H1 (cell line): ENCODE measurements around the gene TRIM15. TPM values are rescaled to one million over a fixed set of nuclear protein-coding genes. Genes with fewer than 3 reads are reported as not detected.

ENCODE experiments used
- ATF2 ChIP-seq: IDR thresholded peaks from 2 replicates; pipeline ENCODE4 v1.6.1; 2012; ENCODE audit warnings: low read length, inconsistent platforms
- BCL11A ChIP-seq, 2 experiments: IDR thresholded peaks; one replicate each; pipeline ENCODE4 v1.6.1; 2011; ENCODE audit warnings: low read depth in 2 of 2, low read length in 2 of 2, mild to moderate bottlenecking in 2 of 2
- BRCA1 ChIP-seq: IDR thresholded peaks from 2 replicates; pipeline ENCODE4 v1.6.1; 2012; ENCODE audit warnings: low read depth, low read length, improper control_type of control experiment
- CHD1 ChIP-seq: IDR thresholded peaks from 2 replicates; pipeline ENCODE4 v1.6.1; 2012; ENCODE audit warnings: low read depth, low read length, improper control_type of control experiment
- CHD2 ChIP-seq: IDR thresholded peaks from 2 replicates; pipeline ENCODE4 v1.6.1; 2012; ENCODE audit warnings: low read length, improper control_type of control experiment
- E2F6 ChIP-seq: IDR thresholded peaks from 2 replicates; pipeline ENCODE4 v1.6.1; 2012; ENCODE audit warnings: inconsistent platforms
- EZH2 ChIP-seq: fragments of 200-600 bp; sonication (generic); IDR thresholded peaks from 2 replicates; pipeline ENCODE4 v1.7.1; 2012; ENCODE audit warnings: low read depth, mild to moderate bottlenecking, moderate library complexity, low read length, inconsistent platforms; ENCODE audit not compliant: severe bottlenecking
- GABPA ChIP-seq: IDR thresholded peaks from 2 replicates; pipeline ENCODE4 v1.6.1; 2011; ENCODE audit warnings: mild to moderate bottlenecking, low read length, moderate library complexity, borderline replicate concordance; ENCODE audit not compliant: insufficient read depth
- KDM4A ChIP-seq: IDR thresholded peaks from one replicate; pipeline ENCODE4 v1.7.1; 2012; ENCODE audit warnings: low read depth, mild to moderate bottlenecking, moderate library complexity, low read length, inconsistent platforms; ENCODE audit not compliant: severe bottlenecking
- PHF8 ChIP-seq: fragments of 200-600 bp; sonication (generic); conservative IDR thresholded peaks from 2 replicates; pipeline ENCODE4 v1.7.1; 2012; ENCODE audit warnings: low read depth, mild to moderate bottlenecking, inconsistent platforms, low read length, moderate library complexity
- POLR2A ChIP-seq, 2 experiments: IDR thresholded peaks; 1 replicate in 1 of 2; 2 replicates in 1 of 2; pipeline ENCODE4 v1.6.1; 2011; ENCODE audit warnings: low read depth in 2 of 2, low read length in 2 of 2, mild to moderate bottlenecking in 2 of 2; ENCODE audit errors: control extremely low read depth in 1 of 2
- RAD21 ChIP-seq, 2 experiments: IDR thresholded peaks in 1 of 2; conservative IDR thresholded peaks in 1 of 2; 2 replicates each; pipeline ENCODE4 v1.6.1; 2011; ENCODE audit warnings: low read depth in 2 of 2, low read length in 2 of 2, improper control_type of control experiment in 1 of 2, inconsistent platforms in 1 of 2, mild to moderate bottlenecking in 1 of 2, moderate library complexity in 1 of 2
- RBBP5 ChIP-seq: IDR thresholded peaks from 2 replicates; pipeline ENCODE4 v1.7.1; 2012; ENCODE audit warnings: low read depth, mild to moderate bottlenecking, inconsistent platforms, low read length, moderate library complexity, borderline replicate concordance
- RNF2 ChIP-seq: fragments of 200-900, 300-1000 bp; sonication (generic); IDR thresholded peaks from 2 replicates; pipeline ENCODE4 v1.7.1; 2016; ENCODE audit warnings: borderline replicate concordance, low read depth, mild to moderate bottlenecking, antibody characterized with exemption, low read length; ENCODE audit not compliant: poor library complexity, severe bottlenecking; ENCODE audit errors: missing control alignments
- RXRA ChIP-seq: IDR thresholded peaks from 2 replicates; pipeline ENCODE4 v1.6.1; 2011; ENCODE audit warnings: low read depth, mild to moderate bottlenecking, low read length, moderate library complexity; ENCODE audit not compliant: insufficient read depth
- SAP30 ChIP-seq: fragments of 300-600 bp; sonication (generic); IDR thresholded peaks from 2 replicates; pipeline ENCODE4 v1.7.1; 2012; ENCODE audit warnings: low read length, moderate library complexity, mild to moderate bottlenecking, inconsistent platforms; ENCODE audit not compliant: insufficient read depth, insufficient replicate concordance
- SIN3A ChIP-seq, 2 experiments: IDR thresholded peaks in 1 of 2; conservative IDR thresholded peaks in 1 of 2; 2 replicates each; pipeline ENCODE4 v1.6.1; 2011 to 2012; ENCODE audit warnings: low read length in 2 of 2, improper control_type of control experiment in 1 of 2, low read depth in 1 of 2, mild to moderate bottlenecking in 1 of 2
- SRF ChIP-seq: IDR thresholded peaks from 2 replicates; pipeline ENCODE4 v1.6.1; 2011; ENCODE audit warnings: mild to moderate bottlenecking, low read depth, low read length, moderate library complexity
- YY1 ChIP-seq: IDR thresholded peaks from 2 replicates; pipeline ENCODE4 v1.6.1; 2011; ENCODE audit warnings: low read depth, mild to moderate bottlenecking, low read length
- ZNF274 ChIP-seq: IDR thresholded peaks from 2 replicates; pipeline ENCODE4 v1.7.0; 2012; ENCODE audit warnings: low read length, borderline replicate concordance; ENCODE audit errors: extremely low read depth
- polyA plus RNA-seq, 7 experiments: library from polyadenylated mRNA; depleted of rRNA in 3 of 7; stranded (reverse) in 5 of 7; unstranded in 2 of 7; fragments of >200 nt in 5 of 7; fragments of 200-250 nt in 2 of 7; gene quantifications; 1 replicate in 5 of 7; 2 replicates in 1 of 7; 4 replicates in 1 of 7; pipeline versions ENCODE4 v1.2.1 to v1.2.3, GENCODE V29; 2011 to 2013; ENCODE audit warnings: missing spikeins in 2 of 7, mixed read lengths in 2 of 7
- total RNA-seq: library from RNA; stranded (reverse); fragmentation: NEBNext Ultra II Directional; extraction: Animal tissue kit (Norgen Biotek cat#: 25700); gene quantifications from 2 replicates; pipeline ENCODE4 v1.2.1, GENCODE V29; 2021

Gene TRIM15
- total and polyA plus RNA-seq, 2 of the 8 experiments (the other 6 are each of a cell fraction or from before 2014, with no cell fraction given), result 0.18 to 0.48 TPM

GRCh38 chr6:30212865-30213666 is 49.7 kb downstream of the TRIM15 start, which contains the start of gene TRIM26 (continued):
- TF ChIP-seq RNF2 (no peak), RAD21 (IDR thresholded peaks at IDR 0.05 in 1 of 2, conservative IDR thresholded peaks at IDR 0.05 in 1 of 2; ENCODE audit: low read depth in 2 of 2, low read length in 2 of 2) (no peak), BCL11A (IDR thresholded peaks at IDR 0.05; ENCODE audit: low read depth in 2 of 2, low read length in 2 of 2) (no peak), SIN3A (conservative IDR thresholded peaks at IDR 0.05 in 1 of 2, IDR thresholded peaks at IDR 0.05 in 1 of 2; ENCODE audit: low read depth in 1 of 2, low read length in 2 of 2) (peak in 1 of 2 experiments; percentile 43; a peak in 1 of 4 replicates), CHD1 (no peak), E2F6 (peak; percentile 95), RBBP5 (peak; percentile 39; the same call in 1 of the 2 replicates), KDM4A (peak; percentile 53), GABPA (no peak), PHF8 (peak; percentile 84), SRF (no peak), CHD2 (peak; percentile 85), ZNF274 (no peak), EZH2 (no peak), YY1 (no peak; the same call in 1 of the 2 replicates), SAP30 (no peak), POLR2A (IDR thresholded peaks at IDR 0.05; ENCODE audit: control extremely low read depth in 1 of 2, low read depth in 2 of 2, low read length in 2 of 2) (peak; percentile 56 to 96), ATF2 (no peak), RXRA (no peak), BRCA1 (0 out of 2 replicates have a peak, but pooled peaks have one; percentile 36)
